Trophoblast cell (in vitro differentiated cells and primary cell): Measurements from ENCODE around the gene USP24.
"Not testable (repeated sequence)": the region's sequence is repeated elsewhere in the genome, so short reads cannot be mapped to it uniquely, and the experiment has no call there.

Source experiments
- DNase-seq, 2 donors: peaks; one replicate each; pipeline ENCODE4 v3.0.0-alpha.2; 2016
- H2AFZ ChIP-seq: 2 replicates; pipeline ENCODE4 v1.6.1; 2013; ENCODE audit warnings: low read length, moderate library complexity, mild to moderate bottlenecking; ENCODE audit not compliant: insufficient read depth, poor library complexity
- H2AK5ac ChIP-seq: 2 replicates; pipeline ENCODE4 v1.6.1; 2013; ENCODE audit warnings: mild to moderate bottlenecking, low read length
- H2BK120ac ChIP-seq: 2 replicates; pipeline ENCODE4 v1.6.1; 2013; ENCODE audit warnings: low read length, mild to moderate bottlenecking, moderate library complexity; ENCODE audit not compliant: insufficient read depth, poor library complexity
- H2BK12ac ChIP-seq: 2 replicates; pipeline ENCODE4 v1.6.1; 2013; ENCODE audit warnings: mild to moderate bottlenecking, low read length, moderate library complexity
- H2BK5ac ChIP-seq: 2 replicates; pipeline ENCODE4 v1.6.1; 2013; ENCODE audit warnings: low read length, low read depth, moderate library complexity, mild to moderate bottlenecking; ENCODE audit not compliant: poor library complexity
- H3K14ac ChIP-seq: 2 replicates; pipeline ENCODE4 v1.6.1; 2013; ENCODE audit warnings: mild to moderate bottlenecking, low read length
- H3K18ac ChIP-seq: 2 replicates; pipeline ENCODE4 v1.6.1; 2013; ENCODE audit warnings: mild to moderate bottlenecking, low read length
- H3K23ac ChIP-seq: 2 replicates; pipeline ENCODE4 v1.6.1; 2013; ENCODE audit warnings: low read length
- H3K27ac ChIP-seq: 2 replicates; pipeline ENCODE4 v1.5.1; 2013; ENCODE audit warnings: low read depth, mild to moderate bottlenecking, inconsistent platforms, low read length, moderate library complexity
- H3K27me3 ChIP-seq: 2 replicates; pipeline ENCODE4 v1.6.1; 2013; ENCODE audit warnings: inconsistent platforms, mild to moderate bottlenecking, low read length, moderate library complexity; ENCODE audit not compliant: insufficient read depth
- H3K36me3 ChIP-seq, 2 experiments: 1 replicate in 1 of 2; 2 replicates in 1 of 2; pipeline ENCODE4 v1.6.1; 2013; ENCODE audit warnings: low read length in 2 of 2, mild to moderate bottlenecking in 2 of 2, moderate library complexity in 1 of 2; ENCODE audit not compliant: insufficient read depth in 2 of 2, control insufficient read depth in 1 of 2
- H3K4ac ChIP-seq: 2 replicates; pipeline ENCODE4 v1.6.1; 2013; ENCODE audit warnings: low read depth, mild to moderate bottlenecking, low read length, moderate library complexity
- H3K4me1 ChIP-seq, 2 experiments: 1 replicate in 1 of 2; 2 replicates in 1 of 2; pipeline ENCODE4 v1.6.1; 2013; ENCODE audit warnings: low read length in 2 of 2, mild to moderate bottlenecking in 2 of 2, moderate library complexity in 1 of 2; ENCODE audit not compliant: insufficient read depth in 2 of 2, control insufficient read depth in 1 of 2
- H3K4me2 ChIP-seq: 2 replicates; pipeline ENCODE4 v1.6.1; 2013; ENCODE audit warnings: inconsistent platforms, mild to moderate bottlenecking, low read length, moderate library complexity
- H3K4me3 ChIP-seq: 2 replicates; pipeline ENCODE4 v1.5.1; 2013; ENCODE audit warnings: mild to moderate bottlenecking, low read depth, low read length, inconsistent platforms
- H3K79me1 ChIP-seq: one replicate; pipeline ENCODE4 v1.6.1; 2013; ENCODE audit warnings: low read length
- H3K79me2 ChIP-seq: 2 replicates; pipeline ENCODE4 v1.6.1; 2013; ENCODE audit warnings: low read length, mild to moderate bottlenecking; ENCODE audit not compliant: control insufficient read depth, insufficient read depth, poor library complexity
- H3K9ac ChIP-seq: 2 replicates; pipeline ENCODE4 v1.6.1; 2013; ENCODE audit warnings: mild to moderate bottlenecking, low read length
- H3K9me3 ChIP-seq: 2 replicates; pipeline ENCODE4 v1.6.1; 2013; ENCODE audit warnings: low read depth, mild to moderate bottlenecking, control low read depth, inconsistent platforms, low read length; ENCODE audit not compliant: insufficient read depth
- H4K12ac ChIP-seq: 2 replicates; pipeline ENCODE4 v1.6.1; 2013; ENCODE audit warnings: low read depth, mild to moderate bottlenecking, low read length, moderate library complexity
- H4K8ac ChIP-seq: 2 replicates; pipeline ENCODE4 v1.6.1; 2013; ENCODE audit warnings: low read depth, mild to moderate bottlenecking, low read length, moderate library complexity
- H4K91ac ChIP-seq: one replicate; pipeline ENCODE4 v1.6.1; 2013; ENCODE audit warnings: low read depth, mild to moderate bottlenecking, low read length, moderate library complexity
- WGBS: extraction: QIAGEN DNeasy Blood & Tissue Kit; methylation state at CpG from one replicate; pipeline ENCODE4 v1.1.7; 2013; ENCODE audit warnings: missing lambda C conversion rate; ENCODE audit not compliant: insufficient read length, insufficient coverage; ENCODE audit errors: extremely low coverage; 5-methylcytosine and 5-hydroxymethylcytosine counted together

The USP24 gene

GRCh38 chr1:55229726-55230125 lies 14.6 kb upstream of the USP24 start:
- H3K23ac ChIP-seq, H4K12ac ChIP-seq, H3K4ac ChIP-seq, H3K36me3 ChIP-seq, H3K14ac ChIP-seq, H2BK120ac ChIP-seq, H2BK5ac ChIP-seq, H3K9ac ChIP-seq, H2BK12ac ChIP-seq, H3K79me2 ChIP-seq, H3K79me1 ChIP-seq, H4K8ac ChIP-seq, H3K18ac ChIP-seq, H3K27me3 ChIP-seq, H3K4me2 ChIP-seq, DNase-seq, H3K9me3 ChIP-seq, H2AFZ ChIP-seq, H3K4me3 ChIP-seq, H4K91ac ChIP-seq, H3K27ac ChIP-seq, H2AK5ac ChIP-seq: not testable (repeated sequence)
- no CpG with 5 or more reads among the region's 4 CpGs for WGBS
- H3K4me1 ChIP-seq = peaks cover 13 to 17% of the 10 kb centered on the region in 2 experiments

GRCh38 chr1:55225228-55225627 lies 10.1 kb upstream of the USP24 start:
- Histone ChIP-seq H2BK12ac (no peak overlapping the region), H2BK5ac (no peak overlapping the region), H3K18ac (no peak overlapping the region), H3K4me2 (no peak overlapping the region), H2AFZ (no peak overlapping the region), H3K4me3 (no peak overlapping the region), H3K23ac (no peak overlapping the region), H3K9me3 (no peaks in the 10 kb centered on the region), H3K36me3 (no peaks in the 10 kb centered on the region), H4K12ac (no peak overlapping the region), H3K79me1 (no peaks in the 10 kb centered on the region), H3K9ac (no peak overlapping the region), H3K4me1 (peaks cover 4% of the 10 kb centered on the region in 2 experiments), H3K27ac (no peak overlapping the region), H3K27me3 (no peaks in the 10 kb centered on the region), H3K4ac (no peak overlapping the region), H4K8ac (no peak overlapping the region), H2BK120ac (no peak overlapping the region), H3K79me2 (no peaks in the 10 kb centered on the region), H3K14ac (no peak overlapping the region), H4K91ac (no peak overlapping the region), H2AK5ac (no peak overlapping the region)
- WGBS = no CpG with 5 or more reads among the region's 1 CpG
- DNase-seq = peak in 1 of 2 donors; percentile 44

GRCh38 chr1:55224729-55225128 lies 9.6 kb upstream of the USP24 start:
- no peak overlapping the region for H3K4me2 ChIP-seq
- H2AK5ac ChIP-seq = no peak overlapping the region
- H3K36me3 ChIP-seq = no peaks in the 10 kb centered on the region
- H4K91ac ChIP-seq = no peak overlapping the region
- H4K12ac ChIP-seq = no peak overlapping the region
- DNase-seq = no peak
- no peak overlapping the region for H3K14ac ChIP-seq
- H2BK5ac ChIP-seq = no peak overlapping the region
- no peak overlapping the region for H3K4me3 ChIP-seq
- no peak overlapping the region for H3K27ac ChIP-seq
- H3K4me1 ChIP-seq = peaks cover 4% of the 10 kb centered on the region in 2 experiments
- H3K23ac ChIP-seq = no peak overlapping the region
- no peak overlapping the region for H2BK12ac ChIP-seq
- H3K27me3 ChIP-seq = no peaks in the 10 kb centered on the region
- H3K4ac ChIP-seq = no peak overlapping the region
- no CpG with 5 or more reads among the region's 1 CpG for WGBS
- no peaks in the 10 kb centered on the region for H3K9me3 ChIP-seq
- H3K79me2 ChIP-seq = no peaks in the 10 kb centered on the region
- no peak overlapping the region for H3K9ac ChIP-seq
- H3K18ac ChIP-seq = no peak overlapping the region
- no peak overlapping the region for H2BK120ac ChIP-seq
- no peak overlapping the region for H4K8ac ChIP-seq
- no peak overlapping the region for H2AFZ ChIP-seq
- no peaks in the 10 kb centered on the region for H3K79me1 ChIP-seq

GRCh38 chr1:55222152-55222551 lies 7.0 kb upstream of the USP24 start:
- WGBS = no CpG with 5 or more reads among the region's 6 CpGs
- Histone ChIP-seq H3K27ac (no peak overlapping the region), H4K12ac (no peak overlapping the region), H3K27me3 (no peaks in the 10 kb centered on the region), H2AFZ (no peak overlapping the region), H3K9me3 (no peaks in the 10 kb centered on the region), H3K36me3 (no peaks in the 10 kb centered on the region), H3K4me1 (peaks cover 4% of the 10 kb centered on the region in 2 experiments), H2BK120ac (no peak overlapping the region), H2AK5ac (no peak overlapping the region), H3K18ac (no peak overlapping the region), H4K8ac (no peak overlapping the region), H3K79me2 (no peaks in the 10 kb centered on the region), H3K4me3 (no peak overlapping the region), H2BK12ac (no peak overlapping the region), H3K9ac (no peak overlapping the region), H3K14ac (no peak overlapping the region), H3K79me1 (no peaks in the 10 kb centered on the region), H2BK5ac (no peak overlapping the region), H4K91ac (no peak overlapping the region), H3K4ac (no peak overlapping the region), H3K23ac (no peak overlapping the region), H3K4me2 (no peak overlapping the region)
- DNase-seq = no peak
